ENCODE results near the gene PPP1R1B.

DNA sequence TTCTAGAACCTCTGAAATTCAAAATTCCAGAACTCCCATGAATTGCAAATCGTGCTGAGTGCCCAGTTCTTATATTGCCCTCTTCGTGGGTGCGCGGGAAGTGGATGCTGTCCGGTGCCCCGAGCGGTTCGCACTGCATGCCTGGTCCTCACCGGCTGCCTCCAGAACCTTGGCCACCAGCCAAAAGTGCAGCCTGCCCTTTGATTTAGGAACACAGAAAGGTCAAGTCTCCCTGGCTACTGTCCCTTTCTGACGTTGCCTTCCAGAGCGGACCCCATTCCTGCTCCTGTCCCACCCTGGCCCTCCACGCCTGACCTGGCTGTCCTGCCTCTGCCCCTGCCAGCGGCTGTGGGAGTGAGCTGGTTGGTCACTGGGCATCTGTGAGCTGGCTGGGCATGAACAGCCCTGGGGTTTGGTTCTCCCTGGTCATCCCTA, 28.7 kb upstream of the PPP1R1B start:
- no peak for TF ChIP-seq EZH2 (IDR thresholded peaks at IDR 0.05; ENCODE audit: borderline replicate concordance, insufficient read depth, low read depth, low read length, poor library complexity, severe bottlenecking)
- TF ChIP-seq, protein P1, sequence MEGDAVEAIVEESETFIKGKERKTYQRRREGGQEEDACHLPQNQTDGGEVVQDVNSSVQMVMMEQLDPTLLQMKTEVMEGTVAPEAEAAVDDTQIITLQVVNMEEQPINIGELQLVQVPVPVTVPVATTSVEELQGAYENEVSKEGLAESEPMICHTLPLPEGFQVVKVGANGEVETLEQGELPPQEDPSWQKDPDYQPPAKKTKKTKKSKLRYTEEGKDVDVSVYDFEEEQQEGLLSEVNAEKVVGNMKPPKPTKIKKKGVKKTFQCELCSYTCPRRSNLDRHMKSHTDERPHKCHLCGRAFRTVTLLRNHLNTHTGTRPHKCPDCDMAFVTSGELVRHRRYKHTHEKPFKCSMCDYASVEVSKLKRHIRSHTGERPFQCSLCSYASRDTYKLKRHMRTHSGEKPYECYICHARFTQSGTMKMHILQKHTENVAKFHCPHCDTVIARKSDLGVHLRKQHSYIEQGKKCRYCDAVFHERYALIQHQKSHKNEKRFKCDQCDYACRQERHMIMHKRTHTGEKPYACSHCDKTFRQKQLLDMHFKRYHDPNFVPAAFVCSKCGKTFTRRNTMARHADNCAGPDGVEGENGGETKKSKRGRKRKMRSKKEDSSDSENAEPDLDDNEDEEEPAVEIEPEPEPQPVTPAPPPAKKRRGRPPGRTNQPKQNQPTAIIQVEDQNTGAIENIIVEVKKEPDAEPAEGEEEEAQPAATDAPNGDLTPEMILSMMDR (IDR thresholded peaks at IDR 0.05): no peak

All from B cell (primary cell).